Endothelial cell of umbilical vein (primary cell): ENCODE results near the gene SPSB1. TPM values are rescaled to one million over a fixed set of nuclear protein-coding genes. Genes with fewer than 3 reads are reported as not detected.

Source experiments
- BruUV-seq: library from RNA; stranded (reverse); fragments of 400-500 nt; replicated peaks from 2 replicates; lab custom pipeline; 2021; lab: Mats Ljungman, UMichigan
- CTCF ChIA-PET: fragments of 300-600, 350-600 bp; sonication (Branson Sonifier 250); formaldehyde crosslinking; loops from one replicate; lab custom pipeline; 2021; ENCODE audit warnings: antibody characterized with exemption, inconsistent platforms; lab: Charles Lee
- POLR2A ChIA-PET: fragments of 300-600, 350-600 bp; sonication (Branson Sonifier 250); formaldehyde crosslinking; loops from one replicate; lab custom pipeline; 2021; ENCODE audit warnings: antibody characterized with exemption, inconsistent platforms; lab: Charles Lee
- DNase-seq: peaks from one replicate; pipeline ENCODE4 v3.0.0-alpha.2; 2011; ENCODE audit warnings: low read depth, low spot score
- FAIRE-seq: peaks from 2 replicates; lab custom pipeline; 2011; peaks lifted over from hg19 to GRCh38; lab: Jason Lieb, UNC
- H2AFZ ChIP-seq: 2 replicates; pipeline ENCODE4 v1.6.0; 2012; ENCODE audit warnings: low read depth, low read length, control low read depth, inconsistent platforms
- H3K27ac ChIP-seq: 2 replicates; pipeline ENCODE4 v1.5.1; 2011; ENCODE audit warnings: low read depth, mild to moderate bottlenecking, control low read depth, low read length, moderate library complexity; ENCODE audit not compliant: insufficient read depth
- H3K27me3 ChIP-seq, 2 experiments: 2 replicates each; pipeline versions ENCODE4 v1.6.0 to v1.6.1; 2011; ENCODE audit warnings: low read length in 2 of 2, mixed read lengths in 1 of 2; ENCODE audit not compliant: control insufficient read depth in 2 of 2, insufficient read depth in 2 of 2
- H3K36me3 ChIP-seq, 2 experiments: 2 replicates in 1 of 2; 3 replicates in 1 of 2; pipeline ENCODE4 v1.5.1; 2011; ENCODE audit warnings: low read length in 2 of 2, mild to moderate bottlenecking in 1 of 2, moderate library complexity in 1 of 2; ENCODE audit not compliant: control insufficient read depth in 2 of 2, insufficient read depth in 2 of 2; ENCODE audit errors: extremely low read depth in 1 of 2
- H3K4me1 ChIP-seq: 3 replicates; pipeline ENCODE4 v1.5.1; 2011; ENCODE audit warnings: mild to moderate bottlenecking, low read length; ENCODE audit not compliant: control insufficient read depth, insufficient read depth; ENCODE audit errors: extremely low read depth
- H3K4me2 ChIP-seq: 2 replicates; pipeline ENCODE4 v1.6.1; 2011; ENCODE audit warnings: low read length, control low read depth, mixed read lengths; ENCODE audit not compliant: insufficient read depth
- H3K4me3 ChIP-seq, 3 experiments: fragments of 200-600 bp in 1 of 3; sonication (generic), shearing (Covaris generic) in 1 of 3; replicated peaks in 1 of 3; 2 replicates each; pipeline ENCODE4 v1.5.1; 2011 to 2016; ENCODE audit warnings: control low read depth in 3 of 3, low read length in 3 of 3, mild to moderate bottlenecking in 2 of 3, inconsistent platforms in 1 of 3, low read depth in 1 of 3, moderate library complexity in 1 of 3; ENCODE audit not compliant: insufficient read depth in 1 of 3
- H3K79me2 ChIP-seq: 2 replicates; pipeline ENCODE4 v1.6.0; 2012; ENCODE audit warnings: low read length, inconsistent platforms; ENCODE audit not compliant: control insufficient read depth, insufficient read depth
- H3K9ac ChIP-seq: replicated peaks from 2 replicates; pipeline ENCODE3; 2011; ENCODE audit warnings: low read length, control low read depth; ENCODE audit not compliant: insufficient read depth; ENCODE audit errors: extremely low read depth
- H3K9me1 ChIP-seq: replicated peaks from 3 replicates; pipeline ENCODE4 v1.6.0; 2011; ENCODE audit warnings: mild to moderate bottlenecking, low read length; ENCODE audit not compliant: control insufficient read depth, insufficient read depth; ENCODE audit errors: extremely low read depth
- H3K9me3 ChIP-seq: replicated peaks from 2 replicates; pipeline ENCODE4 v1.5.1; 2012; ENCODE audit warnings: low read length, inconsistent platforms; ENCODE audit not compliant: control insufficient read depth, insufficient read depth
- H4K20me1 ChIP-seq: replicated peaks from 2 replicates; pipeline ENCODE3; 2011; ENCODE audit warnings: mild to moderate bottlenecking, low read length; ENCODE audit not compliant: control insufficient read depth, insufficient read depth; ENCODE audit errors: extremely low read depth
- CTCF ChIP-seq, 2 donors: IDR thresholded peaks; 1 replicate in 1 of 2; 2 replicates in 1 of 2; pipeline ENCODE4 v1.5.1; 2011; ENCODE audit warnings: low read length in 2 of 2, mild to moderate bottlenecking in 2 of 2, moderate library complexity in 2 of 2, control low read depth in 1 of 2, inconsistent platforms in 1 of 2, low read depth in 1 of 2; ENCODE audit not compliant: insufficient read depth in 1 of 2; ENCODE audit errors: extremely low read depth in 1 of 2
- EZH2 ChIP-seq: IDR thresholded peaks from 2 replicates; pipeline ENCODE4 v1.6.1; 2012; ENCODE audit warnings: borderline replicate concordance, low read depth, mild to moderate bottlenecking, moderate library complexity, low read length, inconsistent platforms; ENCODE audit not compliant: severe bottlenecking
- FOS ChIP-seq: IDR thresholded peaks from 2 replicates; pipeline ENCODE4 v1.6.1; 2011; ENCODE audit warnings: mild to moderate bottlenecking, low read length, moderate library complexity, borderline replicate concordance; ENCODE audit not compliant: insufficient read depth
- GATA2 ChIP-seq: IDR thresholded peaks from 2 replicates; pipeline ENCODE4 v1.7.0; 2011; ENCODE audit warnings: low read depth, mild to moderate bottlenecking, moderate library complexity, mixed read lengths, low read length; ENCODE audit not compliant: insufficient read length, insufficient read depth
- JUN ChIP-seq: IDR thresholded peaks from 2 replicates; pipeline ENCODE4 v1.6.1; 2011; ENCODE audit warnings: borderline replicate concordance, low read depth; ENCODE audit not compliant: insufficient read length, insufficient read depth
- MAX ChIP-seq: IDR thresholded peaks from 2 replicates; pipeline ENCODE4 v1.6.1; 2011; ENCODE audit not compliant: insufficient read depth, insufficient read length
- MYC ChIP-seq: IDR thresholded peaks from one replicate; pipeline ENCODE4 v1.6.1; 2011; ENCODE audit warnings: mild to moderate bottlenecking, low read depth, low read length
- POLR2A ChIP-seq: IDR thresholded peaks from 2 replicates; pipeline ENCODE4 v1.6.1; 2012; ENCODE audit warnings: low read depth, mild to moderate bottlenecking, control low read depth, low read length
- POLR2AphosphoS5 ChIP-seq: IDR thresholded peaks from 2 replicates; pipeline ENCODE4 v1.6.1; 2012; ENCODE audit warnings: low read depth, mild to moderate bottlenecking, control low read depth, low read length, moderate library complexity; ENCODE audit not compliant: insufficient read depth
- dilution Hi-C: fragments of 300-500 bp; cut with MboI; formaldehyde crosslinking; loops from one replicate; pipeline ENCODE4 v1.15.0; 2019; ENCODE audit warnings: low sequenced_read_pairs; ENCODE audit not compliant: extremely low pct_ligation_motif_present
- intact Hi-C: fragments of 100-400 bp; cut with micrococcal nuclease; formaldehyde crosslinking; loops from one replicate; pipeline ENCODE4 v1.10.0; 2022
- polyA plus RNA-seq, 4 experiments: library from polyadenylated mRNA; depleted of rRNA in 3 of 4; stranded (reverse) in 3 of 4; unstranded in 1 of 4; fragments of >200 nt; gene quantifications; 2 replicates each; pipeline versions ENCODE4 v1.2.1 to v1.2.3, GENCODE V29; 2011 to 2012; ENCODE audit warnings: missing spikeins in 1 of 4
- total RNA-seq: library from RNA; stranded (reverse); gene quantifications from 2 replicates; pipeline ENCODE4 v1.2.3, GENCODE V29; 2021

Gene SPSB1
- total and polyA plus RNA-seq, 2 donors (not counting 3 experiments of a cell fraction or from before 2014, with no cell fraction given), result 41.9 to 61.2 TPM

- Histone ChIP-seq H3K4me1 (peaks cover 30% of the 10 kb centered on the region), H3K36me3 (peaks cover 0 to 2% of the 10 kb centered on the region in 2 experiments), H3K9me1 (no peaks in the 10 kb centered on the region), H2AFZ (peak overlapping the region; percentile 30), H3K27me3 (no peaks in the 10 kb centered on the region), H4K20me1 (no peaks in the 10 kb centered on the region), H3K4me3 (no peak overlapping the region), H3K9ac (peak overlapping the region; percentile 27), H3K79me2 (no peaks in the 10 kb centered on the region), H3K9me3 (no peaks in the 10 kb centered on the region), H3K27ac (peak overlapping the region; percentile 59), H3K4me2 (peak overlapping the region; percentile 23)
- no TSS peak for BruUV-seq
- dilution Hi-C loops, result no loop called here
- FAIRE-seq, result peak; percentile 73
- no peak for TF ChIP-seq GATA2
- TF ChIP-seq JUN, result no peak
- no peak for TF ChIP-seq MAX
- peak; percentile 41 for TF ChIP-seq POLR2AphosphoS5
- ChIA-PET CTCF (interaction anchor here (1.8 kb wide), 1 partner anchor 21 kb away, joined by 6 read pairs; no protein-coding TSS in a partner anchor), POLR2A (no interaction called here)
- peak; percentile 68 for DNase-seq
- intact Hi-C loops, result loop anchor here (1.0 kb wide), 1 partner anchor 21 kb away; no protein-coding TSS in a partner anchor
These were observed 84.2 kb downstream of the SPSB1 start for GRCh38 chr1:9376886-9377333.

- Histone ChIP-seq H3K9me1 (no peaks in the 10 kb centered on the region), H3K4me2 (no peak overlapping the region), H3K36me3 (no peaks in the 10 kb centered on the region), H3K27me3 (no peaks in the 10 kb centered on the region), H3K9ac (no peak overlapping the region), H4K20me1 (no peaks in the 10 kb centered on the region), H3K4me1 (peaks cover 14% of the 10 kb centered on the region), H3K9me3 (no peaks in the 10 kb centered on the region), H2AFZ (no peak overlapping the region), H3K27ac (no peak overlapping the region), H3K79me2 (no peaks in the 10 kb centered on the region), H3K4me3 (no peak overlapping the region)
- intact Hi-C loops, result no loop called here
- dilution Hi-C loops, result no loop called here
- DNase-seq, result no peak
- TF ChIP-seq CTCF (IDR thresholded peaks at IDR 0.05; ENCODE audit: extremely low read depth in 1 of 2, insufficient read depth in 1 of 2, low read depth in 1 of 2, low read length in 2 of 2) (no peak), GATA2 (no peak), MAX (no peak), EZH2 (no peak), POLR2AphosphoS5 (no peak), JUN (no peak), MYC (no peak), POLR2A (no peak), FOS (no peak)
- no TSS peak for BruUV-seq
- POLR2A ChIA-PET, result no interaction called here
- CTCF ChIA-PET, result no interaction called here
- no peak for FAIRE-seq
These were observed 86.1 kb downstream of the SPSB1 start for GRCh38 chr1:9378801-9379200.
